GM19452 (cell line): ENCODE results near the gene ZFAND4.
A peak's percentile ranks its signal among the peaks of the same experiment; 100 is the strongest.
"Not testable (repeated sequence)": the region's sequence is repeated elsewhere in the genome, so short reads cannot be mapped to it uniquely, and the experiment has no call there.

Experiments
- ATAC-seq: cut with Tn5 transposase; IDR thresholded peaks from one replicate; pipeline ENCODE4 v1.9.1; 2021; ENCODE audit not compliant: unreplicated experiment

The ZFAND4 gene

GRCh38 chr10:45672181-45673073, at the start of gene ZFAND4:
Gene ZFAND4, minus strand, starts transcription at chr10:45672772. Its CDS starts 9,047 bp downstream, at chr10:45663725.
- ATAC-seq, result peak; percentile 97

DNA sequence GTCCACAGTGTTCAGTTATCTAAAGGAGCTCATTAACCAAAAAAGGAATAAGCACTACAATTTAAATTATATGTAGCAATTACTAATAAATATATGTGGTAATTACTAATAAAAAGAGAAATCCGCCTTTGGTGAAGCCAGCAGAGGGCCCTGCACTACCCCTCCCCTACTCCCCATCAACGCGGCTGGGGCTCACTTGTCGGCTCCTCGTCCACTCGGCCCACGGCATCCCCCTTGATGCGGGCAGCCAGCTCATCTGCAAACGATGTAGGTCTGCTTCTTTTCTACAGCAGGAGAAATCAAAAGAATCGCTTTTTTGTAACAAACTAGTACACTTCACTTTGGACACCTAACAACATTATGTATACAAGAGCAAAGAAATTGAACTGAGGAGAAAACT, 48.9 kb upstream of the ZFAND4 start:
- ATAC-seq, result not testable (repeated sequence)

GRCh38 chr10:45717642-45718041, 45.1 kb upstream of the ZFAND4 start:
- ATAC-seq, result not testable (repeated sequence)

DNA sequence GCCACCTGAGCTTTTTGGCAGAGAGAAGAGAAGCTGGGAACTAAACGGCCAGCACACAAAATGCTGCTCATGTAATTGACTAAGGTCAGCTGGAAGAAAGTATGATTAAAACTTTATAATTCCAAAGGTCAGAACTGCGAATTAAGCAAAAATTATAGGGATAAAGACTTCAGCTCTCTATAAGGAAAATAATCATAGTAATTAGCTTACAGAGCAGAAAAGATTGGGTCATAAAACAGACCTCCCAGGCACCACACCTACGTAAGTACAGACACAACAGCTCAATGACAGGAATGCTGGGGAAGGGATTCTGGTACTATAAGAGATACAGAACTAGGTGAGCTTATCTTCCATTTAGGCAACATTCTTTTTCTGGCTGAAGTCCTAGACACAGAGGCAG, 44.5 kb upstream of the ZFAND4 start:
- ATAC-seq, result not testable (repeated sequence)

DNA sequence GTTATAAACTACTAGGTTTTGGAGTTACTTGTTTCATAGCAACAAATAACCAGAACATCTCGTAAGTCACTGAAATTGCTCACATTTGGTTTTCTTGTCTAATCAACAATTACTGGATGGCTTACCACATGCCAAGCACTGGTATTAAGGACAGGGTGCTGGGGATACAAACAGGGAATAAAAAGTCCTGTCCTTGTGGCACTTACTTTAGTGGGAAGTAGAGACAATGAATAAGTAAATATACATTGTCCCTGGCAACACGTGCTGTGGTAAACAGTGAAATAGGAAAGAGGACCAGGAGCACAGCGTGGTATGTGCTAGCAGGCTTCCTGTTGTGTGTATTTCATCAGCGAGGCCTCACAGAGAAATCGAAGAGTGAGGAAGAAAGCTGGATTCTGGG, 38.7 kb upstream of the ZFAND4 start:
- ATAC-seq, result not testable (repeated sequence)

DNA sequence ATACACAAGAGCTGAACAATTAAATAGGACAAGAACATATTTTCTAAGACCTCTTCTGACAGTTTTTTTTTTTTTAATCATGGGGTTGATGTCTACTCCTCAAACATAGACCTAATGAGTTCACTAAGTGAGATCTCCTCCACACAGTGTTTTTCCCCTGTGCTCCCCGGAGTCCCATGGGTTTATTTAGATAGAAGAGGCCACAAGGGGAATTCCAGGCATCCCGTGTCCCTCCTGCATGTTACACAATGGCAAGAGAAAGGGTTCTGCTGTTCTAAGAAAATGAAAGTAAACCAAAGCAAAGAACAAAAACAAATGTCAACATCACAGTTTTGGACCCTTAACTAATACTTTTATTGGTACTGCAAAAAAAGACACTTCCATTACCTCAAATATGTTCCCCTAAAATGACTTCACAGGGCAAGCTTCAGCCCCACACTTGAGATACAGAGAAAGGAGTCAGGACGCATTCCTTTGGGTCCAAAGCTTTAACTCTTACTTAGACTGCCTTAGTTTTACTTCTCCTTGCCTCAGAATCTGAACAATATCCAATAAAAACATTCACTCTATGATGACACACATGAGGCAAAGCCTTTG, 37.7 kb upstream of the ZFAND4 start:
- ATAC-seq, result peak; percentile 89

DNA sequence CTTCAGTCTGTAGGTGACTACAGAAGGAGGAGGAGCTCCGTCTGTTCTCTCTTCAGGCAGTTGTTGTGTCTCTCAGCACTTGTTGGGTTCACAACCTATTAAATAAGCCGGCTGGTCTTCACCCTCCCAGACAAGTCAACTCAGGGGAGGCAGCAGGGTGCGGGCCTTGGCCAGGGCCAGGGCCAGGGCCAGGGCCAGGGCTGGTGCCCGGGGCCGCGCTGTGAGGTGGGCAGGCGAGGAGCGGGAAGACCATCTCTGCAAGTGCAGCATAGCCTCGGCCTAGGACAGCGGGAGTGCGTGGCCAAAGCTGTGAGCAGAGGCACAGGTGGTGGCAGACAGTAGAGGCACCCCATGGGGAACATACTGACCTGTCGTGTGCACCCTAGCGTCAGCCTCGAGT, 5.9 kb upstream of the ZFAND4 start:
- not testable (repeated sequence) for ATAC-seq

DNA sequence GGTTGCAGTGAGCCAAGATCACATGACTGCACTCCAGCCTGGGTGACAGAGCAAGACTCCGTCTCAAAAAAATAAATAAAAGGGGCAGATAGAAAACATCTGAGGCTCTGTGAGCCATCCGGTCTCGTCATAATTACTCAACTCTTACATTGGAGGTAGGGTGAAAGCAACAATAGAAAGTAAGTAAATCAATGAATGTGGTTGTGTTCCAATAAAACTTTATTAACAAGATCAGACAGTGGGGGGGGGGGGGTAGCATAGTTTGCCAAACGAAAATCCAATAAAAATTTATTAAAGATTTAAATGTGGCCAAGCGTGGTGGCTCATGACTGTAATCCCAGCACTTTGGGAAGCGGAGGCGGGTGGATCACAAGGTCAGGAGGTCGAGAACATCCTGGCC, 2.8 kb upstream of the ZFAND4 start:
- no peak for ATAC-seq

DNA sequence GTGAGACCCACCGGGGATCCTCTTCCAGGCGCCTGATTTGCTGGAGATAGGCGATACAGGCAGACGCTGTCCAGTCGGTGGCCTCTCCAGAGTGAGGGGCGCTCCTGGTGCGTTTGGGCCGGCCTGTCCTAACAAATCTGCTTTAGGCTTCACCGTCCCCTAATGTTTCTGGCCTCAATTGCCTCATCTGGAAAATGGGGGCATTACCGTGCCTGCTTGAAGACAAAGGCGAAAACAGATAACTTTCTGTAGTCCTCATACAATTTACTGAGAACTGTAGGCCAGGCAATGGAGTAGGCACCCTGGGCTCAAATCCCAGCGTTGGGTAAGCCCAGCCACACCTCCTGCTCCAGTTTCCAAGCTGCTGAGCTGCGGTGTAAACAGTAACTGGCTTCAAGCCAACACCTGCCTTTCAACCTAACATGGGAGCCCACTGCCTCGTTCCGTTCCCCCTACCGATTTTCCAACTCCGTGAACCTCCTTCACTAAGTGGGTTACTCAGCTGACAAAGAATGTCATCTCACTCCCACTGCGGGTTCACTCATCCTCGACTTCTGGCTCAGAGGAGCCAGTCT, 589 bp upstream of the ZFAND4 start:
- no peak for ATAC-seq

DNA sequence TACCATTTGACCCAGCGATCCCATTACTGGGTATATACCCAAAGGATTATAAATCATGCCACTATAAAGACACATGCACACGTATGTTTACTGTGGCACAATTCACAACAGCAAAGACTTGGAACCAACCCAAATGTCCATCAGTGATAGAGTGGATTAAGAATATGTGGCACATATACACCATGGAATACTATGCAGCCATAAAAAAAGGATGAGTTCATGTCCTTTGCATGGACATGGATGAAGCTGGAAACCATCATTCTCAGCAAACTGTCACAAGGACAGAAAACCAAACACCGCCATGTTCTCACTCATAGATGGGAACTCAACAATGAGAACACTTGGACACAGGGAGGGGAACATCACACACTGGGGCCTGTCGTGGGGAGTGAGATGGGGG, 1.3 kb downstream of the ZFAND4 start:
- not testable (repeated sequence) for ATAC-seq

DNA sequence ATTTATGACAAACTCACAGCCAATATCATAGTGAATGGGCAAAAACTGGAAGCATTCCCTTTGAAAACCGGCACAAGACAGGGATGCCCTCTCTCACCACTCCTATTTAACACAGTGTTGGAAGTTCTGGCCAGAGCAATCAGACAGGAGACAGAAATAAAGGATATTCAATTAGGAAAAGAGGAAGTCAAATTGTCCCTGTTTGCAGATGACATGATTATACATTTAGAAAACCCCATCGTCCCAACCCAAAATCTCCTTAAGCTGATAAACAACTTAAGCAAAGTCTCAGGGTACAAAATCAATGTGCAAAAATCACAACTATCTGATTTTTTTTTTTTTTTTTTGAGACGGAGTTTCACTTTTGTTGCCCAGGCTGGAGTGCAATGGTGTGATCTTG, 2.7 kb downstream of the ZFAND4 start:
- not testable (repeated sequence) for ATAC-seq

- no peak for ATAC-seq
These were observed 11.6 kb downstream of the ZFAND4 start for GRCh38 chr10:45660876-45661411.

DNA sequence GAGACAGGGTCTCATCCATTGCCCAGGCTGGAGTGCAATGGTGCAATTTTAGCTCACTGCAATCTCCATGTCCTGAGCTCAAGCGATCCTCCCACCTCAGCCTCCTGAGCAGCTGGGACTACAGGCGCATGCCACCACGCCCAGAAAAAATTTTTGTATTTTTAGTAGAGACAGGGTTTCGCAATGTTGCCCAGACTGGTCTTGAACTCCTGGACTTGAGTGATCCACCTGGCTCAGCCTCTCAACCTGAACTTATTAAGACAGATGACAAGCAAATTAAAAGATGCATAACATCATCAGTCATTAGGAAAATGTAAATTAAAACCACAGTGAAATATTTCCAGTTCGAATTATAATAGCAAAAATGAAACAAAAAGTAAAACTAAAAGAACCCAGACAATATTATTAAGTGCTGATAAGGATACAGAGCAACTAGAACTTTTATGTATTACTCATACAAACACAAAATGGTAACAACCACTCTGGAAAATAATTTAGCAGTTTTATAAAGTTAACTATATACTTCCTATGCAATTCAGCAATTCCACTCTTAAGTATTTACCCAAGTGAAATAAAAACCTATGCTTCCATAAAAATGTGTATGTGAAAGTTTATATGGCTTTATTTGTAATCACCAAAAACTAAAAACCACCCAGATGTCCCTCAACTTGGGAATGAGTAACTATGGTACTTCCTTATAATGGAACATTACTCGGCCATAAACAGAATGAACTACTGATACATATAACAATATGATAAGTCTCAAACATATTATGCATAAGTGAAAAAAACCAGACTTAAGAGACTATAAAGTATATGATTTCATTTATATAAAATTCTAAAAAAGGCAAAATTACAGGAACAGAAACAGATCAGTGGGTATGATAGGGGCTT, 15.3 kb downstream of the ZFAND4 start:
- no peak for ATAC-seq

DNA sequence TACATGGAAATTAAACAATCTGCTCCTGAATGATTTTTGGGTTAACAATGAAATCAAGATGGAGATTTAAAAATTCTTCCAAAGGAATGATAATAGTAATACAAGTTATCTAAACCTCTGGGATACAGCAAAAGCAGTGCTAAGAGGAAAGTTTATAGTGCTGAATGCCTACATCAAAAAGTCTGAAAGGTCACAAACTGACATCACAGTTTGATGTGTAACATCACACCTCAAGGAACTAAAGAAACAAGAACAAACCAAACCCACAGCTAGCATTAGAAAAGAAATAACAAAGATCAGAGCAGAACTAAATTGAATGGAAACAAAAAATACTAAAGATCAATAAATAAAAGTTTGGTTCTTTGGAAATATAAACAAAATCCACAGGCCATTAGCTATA, 17.4 kb downstream of the ZFAND4 start:
- no peak for ATAC-seq

- not testable (repeated sequence) for ATAC-seq
These were observed 17.8 kb downstream of the ZFAND4 start for GRCh38 chr10:45654753-45655141.

- ATAC-seq, result peak; percentile 66
These were observed 19.1 kb downstream of the ZFAND4 start for GRCh38 chr10:45653454-45653853.

GRCh38 chr10:45652511-45652910, 20.1 kb downstream of the ZFAND4 start:
- no peak for ATAC-seq

DNA sequence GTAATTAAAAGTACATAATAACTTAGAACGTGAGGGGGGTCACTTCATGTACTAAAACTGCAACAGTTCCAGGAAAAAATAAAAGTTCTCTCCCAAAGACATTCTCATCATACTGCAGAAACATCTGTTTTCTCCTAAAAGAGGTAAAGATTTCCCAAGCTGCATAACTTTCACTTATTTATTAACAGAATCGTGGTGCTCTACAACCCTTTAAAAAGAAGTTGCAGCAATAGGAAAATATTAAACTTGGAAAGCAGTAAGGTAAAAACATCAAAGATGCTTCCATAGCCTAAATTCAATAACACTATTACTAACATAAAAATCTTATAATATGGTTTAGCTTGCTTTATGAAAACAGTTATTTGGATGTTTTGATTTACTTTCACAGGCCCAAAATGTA, 23.3 kb downstream of the ZFAND4 start:
- no peak for ATAC-seq

DNA sequence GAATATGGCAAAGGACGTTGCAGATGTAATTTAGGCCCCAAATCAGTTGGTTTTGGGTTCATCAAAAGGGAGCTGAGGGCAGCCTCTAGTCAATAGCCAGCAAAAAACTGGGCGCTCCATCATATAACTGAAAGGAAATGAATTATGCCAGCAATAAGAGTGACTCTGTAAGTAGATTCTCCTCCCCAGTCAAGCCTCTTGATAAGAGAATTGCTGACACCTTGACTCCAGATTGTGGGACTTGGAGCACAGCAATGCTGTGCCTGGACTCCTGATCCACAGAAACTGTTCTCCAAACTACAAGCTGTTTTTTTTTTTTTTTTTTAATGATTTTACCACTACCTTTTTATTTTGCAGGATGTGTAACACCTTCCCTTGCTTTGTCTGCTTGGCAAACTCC, 25.5 kb downstream of the ZFAND4 start:
- no peak for ATAC-seq

- no peak for ATAC-seq
These were observed 26.1 kb downstream of the ZFAND4 start for GRCh38 chr10:45646384-45647050.
